Subcutaneous abdominal adipose tissue (tissue), 5 donors: ENCODE results near the gene TRIM31.
"Not testable (repeated sequence)": the region's sequence is repeated elsewhere in the genome, so short reads cannot be mapped to it uniquely, and the experiment has no call there.

Source experiments
- H3K27ac ChIP-seq: one replicate; pipeline ENCODE4 v1.7.0; 2013; ENCODE audit warnings: low read depth, mild to moderate bottlenecking, inconsistent platforms, low read length, moderate library complexity
- H3K27me3 ChIP-seq, 5 donors: one replicate each; pipeline ENCODE4 v1.7.0; 2013; ENCODE audit warnings: low read length in 5 of 5, inconsistent platforms in 1 of 5; ENCODE audit not compliant: control insufficient read depth in 5 of 5, insufficient read depth in 4 of 5
- H3K36me3 ChIP-seq, 5 donors: one replicate each; pipeline ENCODE4 v1.7.0; 2013; ENCODE audit warnings: low read length in 5 of 5; ENCODE audit not compliant: control insufficient read depth in 5 of 5, insufficient read depth in 5 of 5
- H3K4me1 ChIP-seq, 5 donors: one replicate each; pipeline ENCODE4 v1.7.0; 2013; ENCODE audit warnings: low read length in 5 of 5, mild to moderate bottlenecking in 3 of 5, moderate library complexity in 1 of 5; ENCODE audit not compliant: control insufficient read depth in 5 of 5, insufficient read depth in 5 of 5
- H3K4me3 ChIP-seq, 5 donors: one replicate each; pipeline ENCODE4 v1.7.0; 2013; ENCODE audit warnings: low read length in 5 of 5, low read depth in 1 of 5
- H3K9ac ChIP-seq, 5 donors: one replicate each; pipeline ENCODE4 v1.7.0; 2013; ENCODE audit warnings: low read length in 5 of 5, mild to moderate bottlenecking in 4 of 5, moderate library complexity in 3 of 5
- H3K9me3 ChIP-seq, 5 donors: one replicate each; pipeline ENCODE4 v1.7.0; 2013; ENCODE audit warnings: low read length in 5 of 5; ENCODE audit not compliant: control insufficient read depth in 5 of 5
- donor health status: healthy.
- donor health status: healthy.
- donor health status: healthy.
- donor health status: healthy.
- donor health status: healthy.

Gene TRIM31

GRCh38 chr6:30118691-30119090 lies 5.8 kb upstream of the TRIM31 start:
- H3K27ac ChIP-seq, H3K36me3 ChIP-seq, H3K9ac ChIP-seq, H3K4me3 ChIP-seq, H3K27me3 ChIP-seq, H3K4me1 ChIP-seq, H3K9me3 ChIP-seq: not testable (repeated sequence)

- peaks cover 5 to 25% (median 19%) of the 10 kb centered on the region in 5 donors for H3K27me3 ChIP-seq
- H3K4me1 ChIP-seq, result no peaks in the 10 kb centered on the region
- H3K9me3 ChIP-seq, result no peaks in the 10 kb centered on the region
- no peaks in the 10 kb centered on the region for H3K36me3 ChIP-seq
- H3K9ac ChIP-seq, result no peak overlapping the region
- H3K4me3 ChIP-seq, result no peak overlapping the region
- no peak overlapping the region for H3K27ac ChIP-seq
Measured at GRCh38 chr6:30116724-30117123, 3.8 kb upstream of the TRIM31 start.

- Histone ChIP-seq H3K27me3 (peaks cover 14 to 41% (median 31%) of the 10 kb centered on the region in 5 donors), H3K4me3 (no peak overlapping the region)
Measured at GRCh38 chr6:30113841-30114240, 951 bp upstream of the TRIM31 start.

GRCh38 chr6:30112402-30112994 lies 392 bp downstream of the TRIM31 start:
- Histone ChIP-seq H3K27ac (no peak overlapping the region), H3K27me3 (peaks cover 17 to 47% (median 38%) of the 10 kb centered on the region in 5 donors), H3K4me3 (no peak overlapping the region), H3K36me3 (no peaks in the 10 kb centered on the region), H3K4me1 (no peaks in the 10 kb centered on the region), H3K9me3 (no peaks in the 10 kb centered on the region), H3K9ac (no peak overlapping the region)

More at GRCh38 chr6:30113841-30114240, 951 bp upstream of the TRIM31 start:
- Histone ChIP-seq H3K9ac (no peak overlapping the region), H3K9me3 (no peaks in the 10 kb centered on the region), H3K4me1 (no peaks in the 10 kb centered on the region), H3K27ac (no peak overlapping the region), H3K36me3 (no peaks in the 10 kb centered on the region)

GRCh38 chr6:30111266-30111856 lies 1.5 kb downstream of the TRIM31 start:
- Histone ChIP-seq H3K9ac (no peak overlapping the region), H3K27me3 (peaks cover 17 to 47% (median 39%) of the 10 kb centered on the region in 5 donors), H3K4me3 (no peak overlapping the region)

GRCh38 chr6:30104661-30105060 lies 8.2 kb downstream of the TRIM31 start:
- no peaks in the 10 kb centered on the region for H3K9me3 ChIP-seq
- peaks cover 3 to 37% (median 23%) of the 10 kb centered on the region in 5 donors for H3K27me3 ChIP-seq
- H3K27ac ChIP-seq, result no peak overlapping the region
- peaks cover 9 to 40% (median 35%) of the 10 kb centered on the region in 5 donors for H3K4me1 ChIP-seq
- H3K9ac ChIP-seq, result no peak overlapping the region
- H3K4me3 ChIP-seq, result no peak overlapping the region
- H3K36me3 ChIP-seq, result no peaks in the 10 kb centered on the region

More at GRCh38 chr6:30111266-30111856, 1.5 kb downstream of the TRIM31 start:
- Histone ChIP-seq H3K4me1 (no peaks in the 10 kb centered on the region), H3K36me3 (no peaks in the 10 kb centered on the region), H3K27ac (no peak overlapping the region), H3K9me3 (no peaks in the 10 kb centered on the region)

- H3K4me1 ChIP-seq, result peaks cover 9 to 40% (median 35%) of the 10 kb centered on the region in 5 donors
- H3K27ac ChIP-seq, result no peak overlapping the region
- H3K27me3 ChIP-seq, result peaks cover 3 to 41% (median 23%) of the 10 kb centered on the region in 5 donors
- no peaks in the 10 kb centered on the region for H3K9me3 ChIP-seq
- H3K4me3 ChIP-seq, result peak overlapping the region; percentile 56 to 76 (median 60)
- H3K9ac ChIP-seq, result peak overlapping the region in 2 of 5 donors; percentile 58 to 64
- H3K36me3 ChIP-seq, result no peaks in the 10 kb centered on the region
Measured at GRCh38 chr6:30103872-30104179, 9.1 kb downstream of the TRIM31 start.

- peak overlapping the region; percentile 56 to 76 (median 60) for H3K4me3 ChIP-seq
- H3K9me3 ChIP-seq, result no peaks in the 10 kb centered on the region
- H3K27me3 ChIP-seq, result peaks cover 8 to 47% (median 26%) of the 10 kb centered on the region in 5 donors
- H3K4me1 ChIP-seq, result peaks cover 9 to 40% (median 35%) of the 10 kb centered on the region in 5 donors
- H3K36me3 ChIP-seq, result no peaks in the 10 kb centered on the region
- peak overlapping the region in 4 of 5 donors; percentile 45 to 83 (median 61) for H3K9ac ChIP-seq
- peak overlapping the region; percentile 82 for H3K27ac ChIP-seq
Measured at GRCh38 chr6:30102970-30103871, 9.7 kb downstream of the TRIM31 start.

- no peaks in the 10 kb centered on the region for H3K9me3 ChIP-seq
- H3K4me3 ChIP-seq, result peak overlapping the region; percentile 58 to 76 (median 69)
- H3K27me3 ChIP-seq, result peaks cover 12 to 44% (median 27%) of the 10 kb centered on the region in 5 donors
- H3K9ac ChIP-seq, result peak overlapping the region in 4 of 5 donors; percentile 56 to 83 (median 62)
- H3K4me1 ChIP-seq, result peaks cover 9 to 40% (median 35%) of the 10 kb centered on the region in 5 donors
- H3K27ac ChIP-seq, result peak overlapping the region; percentile 82
- no peaks in the 10 kb centered on the region for H3K36me3 ChIP-seq
Measured at GRCh38 chr6:30102414-30102969, 10.4 kb downstream of the TRIM31 start.
